GM12878 (cell line): ENCODE results near the gene SHQ1. TPM values are rescaled to one million over a fixed set of nuclear protein-coding genes. Genes with fewer than 3 reads are reported as not detected.
A peak's percentile ranks its signal among the peaks of the same experiment; 100 is the strongest.

Source experiments
- ATAC-seq: fragments of 200-7000 bp; cut with Tn5 transposase; 3 replicates; pipeline ENCODE4 v1.9.1; 2020; ENCODE audit warnings: mild to moderate bottlenecking, moderate library complexity
- BruUV-seq: library from RNA; stranded (reverse); fragments of 400-500 nt; replicated peaks from 2 replicates; lab custom pipeline; 2021; lab: Mats Ljungman, UMichigan
- CTCF ChIA-PET: fragments of 300-600 bp; sonication (Branson Sonifier 250); formaldehyde crosslinking; extraction: SDS; loops from one replicate; lab custom pipeline; 2021; ENCODE audit warnings: inconsistent platforms; lab: Yijun Ruan, JAX
- POLR2A ChIA-PET: fragments of 350-600 bp; formaldehyde crosslinking; extraction: SDS; loops from one replicate; lab custom pipeline; 2021; ENCODE audit warnings: inconsistent platforms; lab: Charles Lee
- RAD21 ChIA-PET: fragments of 300-600 bp; sonication (Branson Sonifier 250); formaldehyde crosslinking; loops from one replicate; lab custom pipeline; 2023; ENCODE audit warnings: antibody characterized with exemption; ENCODE audit not compliant: unreplicated experiment; lab: Charles Lee
- SMC1A ChIA-PET: fragments of 300-600 bp; sonication (Branson Sonifier 250); formaldehyde crosslinking; loops from one replicate; lab custom pipeline; 2023; ENCODE audit not compliant: unreplicated experiment, uncharacterized antibody; lab: Charles Lee
- DNase-seq: peaks from one replicate; pipeline ENCODE4 v3.0.0-alpha.2; 2011; ENCODE audit warnings: low read depth, low spot score
- FAIRE-seq: peaks from 3 replicates; lab custom pipeline; 2011; peaks lifted over from hg19 to GRCh38; lab: Jason Lieb, UNC
- H2AFZ ChIP-seq: 2 replicates; pipeline ENCODE4 v1.6.0; 2011; ENCODE audit warnings: low read depth, low read length, control low read depth; ENCODE audit not compliant: control insufficient read depth
- H3K27ac ChIP-seq: 2 replicates; pipeline ENCODE4 v1.5.1; 2011; ENCODE audit warnings: control low read depth; ENCODE audit not compliant: control insufficient read depth, insufficient read depth
- H3K27me3 ChIP-seq, 2 experiments: replicated peaks in 1 of 2; 2 replicates each; pipeline versions ENCODE4 v1.6.0 to v1.6.1; 2011; ENCODE audit warnings: low read length in 1 of 2; ENCODE audit not compliant: control insufficient read depth in 2 of 2, insufficient read depth in 2 of 2
- H3K36me3 ChIP-seq, 2 experiments: 2 replicates each; pipeline ENCODE4 v1.5.1; 2011; ENCODE audit warnings: low read length in 1 of 2; ENCODE audit not compliant: control insufficient read depth in 2 of 2, insufficient read depth in 2 of 2
- H3K4me1 ChIP-seq: 2 replicates; pipeline ENCODE4 v1.6.1; 2011; ENCODE audit warnings: mild to moderate bottlenecking, low read length, moderate library complexity, mixed read lengths; ENCODE audit not compliant: control insufficient read depth, insufficient read depth
- H3K4me2 ChIP-seq: 2 replicates; pipeline ENCODE4 v1.6.0; 2011; ENCODE audit warnings: control low read depth; ENCODE audit not compliant: control insufficient read depth, insufficient read depth
- H3K4me3 ChIP-seq: fragments of 200-600 bp; sonication (generic); 2 replicates; pipeline ENCODE4 v1.5.1; 2016
- H3K79me2 ChIP-seq: 2 replicates; pipeline ENCODE4 v1.6.0; 2011; ENCODE audit warnings: low read length; ENCODE audit not compliant: control insufficient read depth, insufficient read depth
- H3K9ac ChIP-seq: 2 replicates; pipeline ENCODE4 v1.8.0; 2011; ENCODE audit warnings: low read length, control low read depth, mixed read lengths; ENCODE audit not compliant: control insufficient read depth, insufficient read depth
- H3K9me3 ChIP-seq: replicated peaks from 3 replicates; pipeline ENCODE4 v1.5.1; 2011; ENCODE audit warnings: mild to moderate bottlenecking, low read length; ENCODE audit not compliant: control insufficient read depth, insufficient read depth
- H4K20me1 ChIP-seq: 2 replicates; pipeline ENCODE4 v1.6.0; 2011; ENCODE audit not compliant: control insufficient read depth, insufficient read depth
- EZH2 ChIP-seq: IDR thresholded peaks from 2 replicates; pipeline ENCODE4 v1.6.1; 2012; ENCODE audit warnings: low read depth, mild to moderate bottlenecking, control low read depth, inconsistent platforms, low read length, borderline replicate concordance; ENCODE audit not compliant: control insufficient read depth
- LARP7 ChIP-seq: fragments of 450-650 bp; IDR thresholded peaks from 2 replicates; pipeline ENCODE4 v1.6.1; 2017; ENCODE audit warnings: mild to moderate bottlenecking
- MYC ChIP-seq: IDR thresholded peaks from 2 replicates; pipeline ENCODE4 v1.6.1; 2011; ENCODE audit warnings: mild to moderate bottlenecking, low read length, moderate library complexity, inconsistent platforms; ENCODE audit not compliant: insufficient read depth, insufficient replicate concordance, insufficient read length, severe bottlenecking
- NFIC ChIP-seq: IDR thresholded peaks from 2 replicates; pipeline ENCODE4 v1.6.1; 2012; ENCODE audit warnings: low read depth, mild to moderate bottlenecking, inconsistent platforms, low read length, moderate library complexity
- NR2C2 ChIP-seq: IDR thresholded peaks from 2 replicates; pipeline ENCODE4 v1.6.1; 2011; ENCODE audit warnings: borderline replicate concordance, low read depth; ENCODE audit not compliant: control insufficient read depth, insufficient read length
- NR2F1 ChIP-seq: fragments of 450-650 bp; conservative IDR thresholded peaks from 2 replicates; pipeline ENCODE4 v1.6.1; 2017; ENCODE audit warnings: mild to moderate bottlenecking
- TARDBP ChIP-seq: IDR thresholded peaks from 2 replicates; pipeline ENCODE4 v1.6.1; 2016; ENCODE audit warnings: borderline replicate concordance
- TCF12 ChIP-seq: IDR thresholded peaks from 2 replicates; pipeline ENCODE4 v1.6.1; 2011; ENCODE audit warnings: low read depth, mild to moderate bottlenecking, low read length
- TCF7 ChIP-seq: IDR thresholded peaks from 2 replicates; pipeline ENCODE4 v1.6.1; 2014; ENCODE audit warnings: antibody characterized with exemption, borderline replicate concordance
- WGBS: methylation state at CpG from one replicate; pipeline ENCODE4 v1.1.6; 2016; ENCODE audit warnings: low lambda C conversion rate; ENCODE audit not compliant: insufficient replicate concordance, insufficient coverage; ENCODE audit errors: missing lambda C conversion rate; 5-methylcytosine and 5-hydroxymethylcytosine counted together
- in situ Hi-C: fragments of 300-500 bp; cut with MboI; formaldehyde crosslinking; loops from 9 replicates; pipeline ENCODE4 v1.14.3; 2018; ENCODE audit warnings: mixed read lengths
- intact Hi-C: fragments of 100-400 bp; cut with micrococcal nuclease; formaldehyde crosslinking; loops from one replicate; pipeline ENCODE4 v1.14.2; 2022; ENCODE audit not compliant: unreplicated experiment
- polyA plus RNA-seq, 11 experiments: library from polyadenylated mRNA; depleted of rRNA in 4 of 11; unstranded in 6 of 11; stranded (reverse) in 5 of 11; fragments of >200 nt; fragmentation: Nextera tagmentation in 4 of 11; fragmentation: Illumina TruSeq in 1 of 11; extraction: Ambion mirVana in 4 of 11; extraction: Trizol in 1 of 11; gene quantifications; 1 replicate in 1 of 11; 2 replicates in 10 of 11; pipeline versions ENCODE4 v1.2.1 to v1.2.3, GENCODE V29; 2011 to 2016; ENCODE audit warnings: inconsistent platforms in 2 of 11, missing spikeins in 2 of 11, low read depth in 1 of 11
- total RNA-seq, 4 experiments: library from RNA; depleted of rRNA in 3 of 4; stranded (reverse); fragments of >200 nt in 3 of 4; fragmentation: Illumina TruSeq in 1 of 4; extraction: Trizol in 1 of 4; gene quantifications; 2 replicates each; pipeline versions ENCODE4 v1.2.1 to v1.2.3, GENCODE V29; 2013 to 2021
- TF ChIP-seq, protein P1 (sequence below): fragments of 150-350 bp; IDR thresholded peaks from 2 replicates; pipeline ENCODE4 v1.6.1; 2016; ENCODE audit warnings: low read depth, low read length

SHQ1 gene
- total and polyA plus RNA-seq, 10 of the 15 experiments (the other 5 are each of a cell fraction or from before 2014, with no cell fraction given), result 12.6 to 51.7 (median 24.5) TPM

DNA sequence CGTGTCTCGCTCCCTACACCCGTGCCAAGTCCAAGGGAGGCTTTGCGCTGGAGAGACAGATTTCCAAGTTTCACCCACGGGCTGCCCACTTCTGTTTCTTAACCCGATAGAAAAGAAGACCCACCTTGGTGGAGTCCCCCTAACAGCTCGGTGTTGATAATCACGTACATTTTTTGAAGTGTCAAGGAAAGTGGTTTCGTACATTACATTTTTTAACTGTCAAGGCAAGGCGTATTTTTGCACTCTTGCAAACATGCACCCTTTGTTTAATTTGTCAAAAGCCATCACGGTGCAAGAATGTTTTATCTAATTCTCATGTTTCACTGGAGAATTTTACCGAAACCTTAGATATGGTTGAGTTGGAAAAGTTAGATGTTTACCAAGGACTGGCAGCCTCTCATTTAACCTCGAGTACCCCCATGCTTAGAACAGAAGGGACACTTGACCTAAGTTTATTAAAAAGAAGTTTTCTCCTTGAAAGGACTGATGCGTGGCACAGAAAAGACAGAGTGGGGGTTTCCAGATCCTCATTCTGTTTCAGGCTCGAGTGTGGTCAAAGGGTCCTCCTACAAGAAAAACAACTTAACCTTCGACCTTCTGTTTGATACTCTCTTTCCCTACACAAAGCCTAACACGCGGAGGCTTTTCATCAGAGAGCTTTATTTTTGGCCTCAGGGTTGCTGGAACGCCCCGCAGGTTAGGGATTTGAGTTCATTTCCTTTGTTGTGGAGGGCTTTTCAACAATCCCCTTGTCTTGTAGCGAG lies 40.5 kb upstream of the SHQ1 start:
- no peak for ATAC-seq
- Histone ChIP-seq H3K36me3 (no peaks in the 10 kb centered on the region), H3K27ac (no peak overlapping the region)
- CTCF ChIA-PET, result interaction anchor here (0.8 kb wide), 1 partner anchor 46 kb away, joined by 3 read pairs; no protein-coding TSS in a partner anchor
- TF ChIP-seq EZH2 (0 out of 2 replicates have a peak, but pooled peaks have one; percentile 45), MYC (no peak), TCF7 (no peak), NR2F1 (0 out of 2 replicates have a peak, but pooled peaks have one; percentile 15), NFIC (peak; percentile 21; the same call in 1 of the 2 replicates), LARP7 (no peak), TCF12 (no peak), TARDBP (no peak), NR2C2 (no peak)
- TF ChIP-seq, protein P1, sequence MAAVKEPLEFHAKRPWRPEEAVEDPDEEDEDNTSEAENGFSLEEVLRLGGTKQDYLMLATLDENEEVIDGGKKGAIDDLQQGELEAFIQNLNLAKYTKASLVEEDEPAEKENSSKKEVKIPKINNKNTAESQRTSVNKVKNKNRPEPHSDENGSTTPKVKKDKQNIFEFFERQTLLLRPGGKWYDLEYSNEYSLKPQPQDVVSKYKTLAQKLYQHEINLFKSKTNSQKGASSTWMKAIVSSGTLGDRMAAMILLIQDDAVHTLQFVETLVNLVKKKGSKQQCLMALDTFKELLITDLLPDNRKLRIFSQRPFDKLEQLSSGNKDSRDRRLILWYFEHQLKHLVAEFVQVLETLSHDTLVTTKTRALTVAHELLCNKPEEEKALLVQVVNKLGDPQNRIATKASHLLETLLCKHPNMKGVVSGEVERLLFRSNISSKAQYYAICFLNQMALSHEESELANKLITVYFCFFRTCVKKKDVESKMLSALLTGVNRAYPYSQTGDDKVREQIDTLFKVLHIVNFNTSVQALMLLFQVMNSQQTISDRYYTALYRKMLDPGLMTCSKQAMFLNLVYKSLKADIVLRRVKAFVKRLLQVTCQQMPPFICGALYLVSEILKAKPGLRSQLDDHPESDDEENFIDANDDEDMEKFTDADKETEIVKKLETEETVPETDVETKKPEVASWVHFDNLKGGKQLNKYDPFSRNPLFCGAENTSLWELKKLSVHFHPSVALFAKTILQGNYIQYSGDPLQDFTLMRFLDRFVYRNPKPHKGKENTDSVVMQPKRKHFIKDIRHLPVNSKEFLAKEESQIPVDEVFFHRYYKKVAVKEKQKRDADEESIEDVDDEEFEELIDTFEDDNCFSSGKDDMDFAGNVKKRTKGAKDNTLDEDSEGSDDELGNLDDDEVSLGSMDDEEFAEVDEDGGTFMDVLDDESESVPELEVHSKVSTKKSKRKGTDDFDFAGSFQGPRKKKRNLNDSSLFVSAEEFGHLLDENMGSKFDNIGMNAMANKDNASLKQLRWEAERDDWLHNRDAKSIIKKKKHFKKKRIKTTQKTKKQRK, result no peak
- TF ChIP-seq, all 136 proteins: peak for 3
- DNase-seq (no peak), FAIRE-seq (no peak)
- no peaks in the 10 kb centered on the region for H3K79me2 ChIP-seq
- H4K20me1 ChIP-seq, result no peaks in the 10 kb centered on the region
- no peak overlapping the region for H2AFZ ChIP-seq
- in situ Hi-C loops (no loop called here), intact Hi-C loops (no loop called here)
- 0 out of 2 replicates have a peak overlapping the region, but pooled peaks have one; percentile 43 for H3K4me3 ChIP-seq
- peak overlapping the region; percentile 51 for H3K4me2 ChIP-seq
- BruUV-seq, result no TSS peak
- ChIA-PET POLR2A (no interaction called here), RAD21 (no interaction called here), SMC1A (interaction anchor here (1.6 kb wide), 1 partner anchor 11 kb away, joined by 3 read pairs; no protein-coding TSS in a partner anchor)
- H3K9ac ChIP-seq, result no peak overlapping the region
- peaks cover 3 to 4% of the 10 kb centered on the region in 2 experiments; a peak in 3 of 4 replicates for H3K27me3 ChIP-seq
- H3K9me3 ChIP-seq, result no peaks in the 10 kb centered on the region
- H3K4me1 ChIP-seq, result 0 out of 2 replicates have a peak, but pooled peaks cover 5% of the 10 kb centered on the region
- WGBS, result 34% methylated on average over 18 of the region's 21 CpGs
